HL-60 (cell line): ENCODE results near the gene LYSMD2.

Experiments
- DNase-seq, 2 experiments: peaks; one replicate each; pipeline ENCODE4 v3.0.0-alpha.2; 2010 to 2020; ENCODE audit warnings: low read depth in 1 of 2, low spot score in 1 of 2
- H3K27ac ChIP-seq: fragments of 250-450 bp; sonication (Bioruptor Pico); replicated peaks from 2 replicates; pipeline ENCODE4 v1.5.1; 2020; ENCODE audit warnings: mild to moderate bottlenecking, moderate library complexity
- H3K27me3 ChIP-seq: fragments of 250-450 bp; sonication (Bioruptor Pico); 2 replicates; pipeline ENCODE4 v1.5.1; 2021; ENCODE audit warnings: mild to moderate bottlenecking, moderate library complexity; ENCODE audit not compliant: insufficient read depth, poor library complexity, severe bottlenecking
- H3K4me3 ChIP-seq: replicated peaks from 2 replicates; pipeline ENCODE4 v1.5.1; 2011; ENCODE audit warnings: mild to moderate bottlenecking, control low read depth, low read length; ENCODE audit not compliant: insufficient read depth
- CTCF ChIP-seq: IDR thresholded peaks from one replicate; pipeline ENCODE4 v1.5.1; 2011; ENCODE audit warnings: low read length, control low read depth, inconsistent platforms; ENCODE audit not compliant: insufficient read depth
- GABPA ChIP-seq: IDR thresholded peaks from 2 replicates; pipeline ENCODE4 v1.6.1; 2012; ENCODE audit warnings: low read depth
- POLR2AphosphoS5 ChIP-seq: IDR thresholded peaks from 2 replicates; pipeline ENCODE4 v1.6.1; 2012; ENCODE audit warnings: low read depth
- SPI1 ChIP-seq: IDR thresholded peaks from 2 replicates; pipeline ENCODE4 v1.6.1; 2012; ENCODE audit warnings: low read depth, mild to moderate bottlenecking, borderline replicate concordance
- TF ChIP-seq, protein P1 (sequence below): IDR thresholded peaks from 2 replicates; pipeline ENCODE4 v1.6.1; 2012; ENCODE audit warnings: low read depth; ENCODE audit not compliant: insufficient replicate concordance

LYSMD2 gene

DNA sequence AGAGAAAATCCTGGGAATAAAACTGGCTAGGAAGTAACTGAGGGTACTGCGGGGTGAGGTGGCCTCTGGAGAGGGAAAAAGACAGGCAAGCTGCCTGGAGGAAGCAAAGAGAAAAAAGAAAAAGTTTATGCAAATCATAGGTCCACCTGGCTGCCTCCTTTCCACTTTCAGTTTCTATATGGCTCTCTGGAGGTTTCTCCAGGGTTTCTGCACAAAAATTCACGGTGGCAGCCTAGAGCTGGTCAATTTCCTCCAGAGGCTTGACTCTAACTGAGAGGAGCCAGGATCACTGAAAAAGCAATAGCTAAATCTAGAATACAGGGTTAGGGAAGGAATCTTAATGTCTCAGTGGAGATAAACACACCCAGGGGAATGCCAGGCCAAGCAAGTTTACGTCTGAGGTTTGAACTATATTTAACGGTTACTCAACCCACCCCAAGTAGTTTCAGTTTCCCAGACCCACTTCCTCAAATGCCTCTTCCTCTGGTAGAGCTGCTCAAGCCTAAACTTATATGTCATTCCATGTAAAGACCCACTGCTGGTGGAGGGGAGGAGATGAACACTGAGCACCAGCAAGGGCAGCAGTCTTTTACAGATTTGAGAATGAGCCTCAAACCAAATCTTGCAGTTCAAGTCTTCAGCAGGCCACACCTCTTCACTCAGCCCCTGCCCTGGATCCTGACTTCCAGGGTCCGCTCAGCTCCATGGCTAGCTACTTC is 5.7 kb downstream of the LYSMD2 start:
- Histone ChIP-seq H3K4me3 (peak overlapping the region; percentile 44), H3K27me3 (no peaks in the 10 kb centered on the region), H3K27ac (peak overlapping the region; percentile 41)
- TF ChIP-seq SPI1 (peak; percentile 100), GABPA (no peak), POLR2AphosphoS5 (peak; percentile 37; the same call in 1 of the 2 replicates)
- peak in 1 of 2 experiments; percentile 84 for DNase-seq

DNA sequence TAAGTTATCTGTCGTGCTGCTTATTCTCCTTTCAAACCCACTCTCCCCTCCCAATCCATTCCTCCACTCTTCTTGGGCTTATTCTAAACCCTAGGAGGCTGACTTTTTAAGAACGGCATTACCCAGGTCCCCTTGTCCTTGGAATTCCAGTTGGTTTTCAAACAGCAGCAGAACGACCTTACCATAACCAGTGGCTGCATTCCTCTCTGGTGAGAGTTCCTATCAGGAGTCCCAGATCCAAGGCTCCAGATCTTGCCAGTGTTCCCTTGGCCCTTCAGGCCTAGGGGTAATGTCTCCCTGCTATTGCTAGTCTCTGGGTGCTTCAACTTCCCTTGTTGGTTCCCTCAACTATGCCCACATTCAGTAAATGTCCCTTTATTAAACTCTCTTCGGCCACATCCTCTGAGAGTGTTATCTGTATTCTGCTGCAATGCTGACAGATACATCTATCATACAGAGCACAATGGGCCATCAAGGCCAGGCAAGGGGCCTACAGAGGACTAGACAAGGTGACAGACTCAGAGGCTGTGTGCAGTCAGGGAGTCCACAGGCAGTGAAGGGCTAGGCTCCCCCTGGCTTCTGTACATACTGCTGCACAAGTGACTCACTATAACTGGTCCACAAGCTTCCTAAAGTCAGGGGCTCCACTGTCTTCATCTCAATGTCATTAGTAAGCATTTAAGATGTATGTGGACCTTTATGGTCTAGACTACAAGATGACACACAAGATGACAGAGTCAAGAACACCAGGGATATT is 10.1 kb downstream of the LYSMD2 start:
- H3K27ac ChIP-seq, result no peak overlapping the region
- DNase-seq, result no peak
- TF ChIP-seq SPI1 (no peak), POLR2AphosphoS5 (no peak), GABPA (no peak), CTCF (no peak)
- TF ChIP-seq, protein P1, sequence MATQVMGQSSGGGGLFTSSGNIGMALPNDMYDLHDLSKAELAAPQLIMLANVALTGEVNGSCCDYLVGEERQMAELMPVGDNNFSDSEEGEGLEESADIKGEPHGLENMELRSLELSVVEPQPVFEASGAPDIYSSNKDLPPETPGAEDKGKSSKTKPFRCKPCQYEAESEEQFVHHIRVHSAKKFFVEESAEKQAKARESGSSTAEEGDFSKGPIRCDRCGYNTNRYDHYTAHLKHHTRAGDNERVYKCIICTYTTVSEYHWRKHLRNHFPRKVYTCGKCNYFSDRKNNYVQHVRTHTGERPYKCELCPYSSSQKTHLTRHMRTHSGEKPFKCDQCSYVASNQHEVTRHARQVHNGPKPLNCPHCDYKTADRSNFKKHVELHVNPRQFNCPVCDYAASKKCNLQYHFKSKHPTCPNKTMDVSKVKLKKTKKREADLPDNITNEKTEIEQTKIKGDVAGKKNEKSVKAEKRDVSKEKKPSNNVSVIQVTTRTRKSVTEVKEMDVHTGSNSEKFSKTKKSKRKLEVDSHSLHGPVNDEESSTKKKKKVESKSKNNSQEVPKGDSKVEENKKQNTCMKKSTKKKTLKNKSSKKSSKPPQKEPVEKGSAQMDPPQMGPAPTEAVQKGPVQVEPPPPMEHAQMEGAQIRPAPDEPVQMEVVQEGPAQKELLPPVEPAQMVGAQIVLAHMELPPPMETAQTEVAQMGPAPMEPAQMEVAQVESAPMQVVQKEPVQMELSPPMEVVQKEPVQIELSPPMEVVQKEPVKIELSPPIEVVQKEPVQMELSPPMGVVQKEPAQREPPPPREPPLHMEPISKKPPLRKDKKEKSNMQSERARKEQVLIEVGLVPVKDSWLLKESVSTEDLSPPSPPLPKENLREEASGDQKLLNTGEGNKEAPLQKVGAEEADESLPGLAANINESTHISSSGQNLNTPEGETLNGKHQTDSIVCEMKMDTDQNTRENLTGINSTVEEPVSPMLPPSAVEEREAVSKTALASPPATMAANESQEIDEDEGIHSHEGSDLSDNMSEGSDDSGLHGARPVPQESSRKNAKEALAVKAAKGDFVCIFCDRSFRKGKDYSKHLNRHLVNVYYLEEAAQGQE, result no peak
- H3K27me3 ChIP-seq, result no peaks in the 10 kb centered on the region
- H3K4me3 ChIP-seq, result no peak overlapping the region

DNA sequence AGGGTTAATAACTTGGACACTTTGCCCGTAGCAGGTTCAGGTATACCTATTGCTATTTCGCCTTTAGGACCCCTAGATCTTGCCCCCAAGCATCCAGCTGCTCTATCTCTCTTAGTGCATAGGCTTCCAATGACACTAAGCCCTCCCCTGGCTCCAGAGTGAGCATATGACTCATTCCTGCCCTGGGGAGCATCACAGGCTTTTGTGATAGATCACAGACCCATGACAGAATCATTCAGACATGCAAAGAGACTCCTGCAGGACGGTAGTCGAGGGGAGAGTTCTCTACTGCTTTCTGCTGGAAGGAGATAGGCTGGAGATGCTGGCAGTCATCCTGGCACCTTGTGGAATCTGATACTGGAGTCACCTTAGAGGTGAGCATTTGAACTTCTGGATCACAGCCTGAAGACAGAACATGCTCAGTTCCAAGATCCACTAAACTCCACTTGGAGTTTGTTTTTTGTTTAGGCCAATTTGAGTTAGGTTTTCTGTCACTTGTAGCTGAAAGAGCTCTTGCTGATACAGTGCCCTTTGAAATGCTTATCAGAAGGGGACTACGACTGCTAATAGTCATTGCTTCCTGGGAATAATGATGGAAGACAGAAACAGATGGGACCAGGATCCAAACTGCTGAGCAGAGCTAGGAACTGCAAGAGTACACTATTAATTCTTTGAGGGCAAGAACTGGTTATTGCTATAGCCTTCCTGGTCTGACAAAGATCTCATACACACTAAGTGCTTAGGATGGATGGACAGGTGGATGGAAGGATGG is 11.0 kb downstream of the LYSMD2 start:
- Histone ChIP-seq H3K27ac (no peak overlapping the region), H3K4me3 (no peak overlapping the region), H3K27me3 (no peaks in the 10 kb centered on the region)
- no peak for DNase-seq
- TF ChIP-seq GABPA (no peak), SPI1 (no peak), CTCF (no peak), POLR2AphosphoS5 (no peak)
- TF ChIP-seq, protein P1, result no peak

- Histone ChIP-seq H3K27me3 (no peaks in the 10 kb centered on the region), H3K27ac (no peak overlapping the region), H3K4me3 (no peak overlapping the region)
- TF ChIP-seq, protein P1, result no peak
- TF ChIP-seq CTCF (no peak), GABPA (no peak), SPI1 (no peak), POLR2AphosphoS5 (no peak)
- DNase-seq, result no peak
Measured at GRCh38 chr15:51724673-51725072, 12.8 kb downstream of the LYSMD2 start.
